Testis (tissue), 3 donors: Measurements from ENCODE around the gene CFAP221. TPM values are rescaled to one million over a fixed set of nuclear protein-coding genes. Genes with fewer than 3 reads are reported as not detected.
A peak's percentile ranks its signal among the peaks of the same experiment; 100 is the strongest.

Experiments used
- DNase-seq: peaks from one replicate; pipeline ENCODE4 v3.0.0-alpha.2; 2019
- H3K27ac ChIP-seq, 2 donors: fragments of 200-600 bp; sonication (generic); one replicate each; pipeline ENCODE4 v1.5.1; 2019
- H3K27me3 ChIP-seq: fragments of 200-600 bp; sonication (generic); one replicate; pipeline ENCODE4 v1.5.1; 2019
- H3K36me3 ChIP-seq: fragments of 200-600 bp; sonication (generic); one replicate; pipeline ENCODE4 v1.5.1; 2017; ENCODE audit warnings: low read depth; ENCODE audit errors: missing control alignments
- H3K4me1 ChIP-seq: fragments of 200-600 bp; sonication (generic); one replicate; pipeline ENCODE4 v1.5.1; 2019
- H3K4me3 ChIP-seq, 2 donors: fragments of 200-600 bp; sonication (generic); one replicate each; pipeline ENCODE4 v1.5.1; 2017 to 2019
- H3K9me3 ChIP-seq: fragments of 200-600 bp; sonication (generic); one replicate; pipeline ENCODE4 v1.5.1; 2017
- CTCF ChIP-seq, 3 experiments: fragments of 450-650 bp in 2 of 3; fragments of 200-600 bp in 1 of 3; sonication (generic) in 1 of 3; IDR thresholded peaks; one replicate each; pipeline ENCODE4 v1.5.1; 2016 to 2019; ENCODE audit warnings: antibody characterized with exemption in 3 of 3, mild to moderate bottlenecking in 2 of 3, moderate library complexity in 1 of 3
- POLR2A ChIP-seq: fragments of 450-650 bp; IDR thresholded peaks from one replicate; pipeline ENCODE4 v1.6.1; 2017; ENCODE audit warnings: antibody characterized with exemption, mild to moderate bottlenecking, moderate library complexity
- WGBS, 2 donors: methylation state at CpG; one replicate each; pipeline ENCODE4 v1.1.5; 2018; 5-methylcytosine and 5-hydroxymethylcytosine counted together
- intact Hi-C: fragments of 100-400 bp; cut with DNase I; formaldehyde crosslinking; loops from one replicate; pipeline ENCODE4 v1.15.1; 2023; ENCODE audit warnings: low total_unique reads
- polyA plus RNA-seq: library from polyadenylated mRNA; stranded (reverse); fragments of 350-450 nt; fragmentation: Illumina TruSeq; extraction: RNeasy Lipid Tissue Mini Kit (QIAGEN cat#74804); gene quantifications from one replicate; pipeline ENCODE4 v1.2.3, GENCODE V29; 2014; ENCODE audit warnings: low read depth, low replicate concordance; ENCODE audit not compliant: insufficient read depth
- total RNA-seq, 2 donors: library from RNA; depleted of rRNA; stranded (reverse); fragments of >200 nt; gene quantifications; one replicate each; pipeline ENCODE4 v1.2.3, GENCODE V29; 2016

The CFAP221 gene
- total and polyA plus RNA-seq, 3 donors from 2014 or later, result 28.2 to 91.2 (median 62.4) TPM

GRCh38 chr2:119650846-119651370 lies 106.7 kb downstream of the CFAP221 start:
- H3K4me1 ChIP-seq, result no peaks in the 10 kb centered on the region
- H3K4me3 ChIP-seq, result no peak overlapping the region
- no peaks in the 10 kb centered on the region for H3K36me3 ChIP-seq
- H3K27ac ChIP-seq, result no peak overlapping the region
- intact Hi-C loops, result no loop called here
- H3K9me3 ChIP-seq, result no peaks in the 10 kb centered on the region
- TF ChIP-seq CTCF (IDR thresholded peaks at IDR 0.05) (no peak), POLR2A (no peak)
- no peaks in the 10 kb centered on the region for H3K27me3 ChIP-seq
- WGBS, 2 donors, result 85 to 90% methylated on average over 2 of the region's 2 CpGs
- DNase-seq, result no peak

GRCh38 chr2:119657466-119658145 lies 113.4 kb downstream of the CFAP221 start:
- 76 to 82% methylated on average over 8 of the region's 8 CpGs for WGBS, 2 donors
- Histone ChIP-seq H3K36me3 (no peaks in the 10 kb centered on the region), H3K4me1 (no peaks in the 10 kb centered on the region), H3K9me3 (no peaks in the 10 kb centered on the region), H3K27ac (no peak overlapping the region), H3K27me3 (no peaks in the 10 kb centered on the region), H3K4me3 (no peak overlapping the region)
- no peak for TF ChIP-seq POLR2A
- TF ChIP-seq CTCF (IDR thresholded peaks at IDR 0.05), result no peak
- intact Hi-C loops, result no loop called here
- no peak for DNase-seq

- Histone ChIP-seq H3K9me3 (no peaks in the 10 kb centered on the region), H3K27ac (no peak overlapping the region), H3K36me3 (no peaks in the 10 kb centered on the region), H3K4me1 (no peaks in the 10 kb centered on the region), H3K4me3 (no peak overlapping the region), H3K27me3 (no peaks in the 10 kb centered on the region)
- peak; percentile 60 for DNase-seq
- 57 to 67% methylated on average over 8 of the region's 8 CpGs for WGBS, 2 donors
- intact Hi-C loops, result no loop called here
- TF ChIP-seq POLR2A (no peak), CTCF (IDR thresholded peaks at IDR 0.05) (peak; percentile 52 to 82 (median 72))
These were observed 115.5 kb downstream of the CFAP221 start for GRCh38 chr2:119659601-119660342.

GRCh38 chr2:119660343-119660658 lies 116.1 kb downstream of the CFAP221 start:
- no peak for DNase-seq
- intact Hi-C loops, result no loop called here
- no peaks in the 10 kb centered on the region for H3K27me3 ChIP-seq
- no peaks in the 10 kb centered on the region for H3K36me3 ChIP-seq
- no peak for TF ChIP-seq POLR2A
- TF ChIP-seq CTCF (IDR thresholded peaks at IDR 0.05), result no peak
- WGBS, 2 donors, result 68 to 81% methylated on average over 7 of the region's 7 CpGs
- H3K4me3 ChIP-seq, result no peak overlapping the region
- no peaks in the 10 kb centered on the region for H3K9me3 ChIP-seq
- H3K27ac ChIP-seq, result no peak overlapping the region
- H3K4me1 ChIP-seq, result no peaks in the 10 kb centered on the region
